ENCODE measurements around the gene CLEC17A.

CLEC17A gene

DNA sequence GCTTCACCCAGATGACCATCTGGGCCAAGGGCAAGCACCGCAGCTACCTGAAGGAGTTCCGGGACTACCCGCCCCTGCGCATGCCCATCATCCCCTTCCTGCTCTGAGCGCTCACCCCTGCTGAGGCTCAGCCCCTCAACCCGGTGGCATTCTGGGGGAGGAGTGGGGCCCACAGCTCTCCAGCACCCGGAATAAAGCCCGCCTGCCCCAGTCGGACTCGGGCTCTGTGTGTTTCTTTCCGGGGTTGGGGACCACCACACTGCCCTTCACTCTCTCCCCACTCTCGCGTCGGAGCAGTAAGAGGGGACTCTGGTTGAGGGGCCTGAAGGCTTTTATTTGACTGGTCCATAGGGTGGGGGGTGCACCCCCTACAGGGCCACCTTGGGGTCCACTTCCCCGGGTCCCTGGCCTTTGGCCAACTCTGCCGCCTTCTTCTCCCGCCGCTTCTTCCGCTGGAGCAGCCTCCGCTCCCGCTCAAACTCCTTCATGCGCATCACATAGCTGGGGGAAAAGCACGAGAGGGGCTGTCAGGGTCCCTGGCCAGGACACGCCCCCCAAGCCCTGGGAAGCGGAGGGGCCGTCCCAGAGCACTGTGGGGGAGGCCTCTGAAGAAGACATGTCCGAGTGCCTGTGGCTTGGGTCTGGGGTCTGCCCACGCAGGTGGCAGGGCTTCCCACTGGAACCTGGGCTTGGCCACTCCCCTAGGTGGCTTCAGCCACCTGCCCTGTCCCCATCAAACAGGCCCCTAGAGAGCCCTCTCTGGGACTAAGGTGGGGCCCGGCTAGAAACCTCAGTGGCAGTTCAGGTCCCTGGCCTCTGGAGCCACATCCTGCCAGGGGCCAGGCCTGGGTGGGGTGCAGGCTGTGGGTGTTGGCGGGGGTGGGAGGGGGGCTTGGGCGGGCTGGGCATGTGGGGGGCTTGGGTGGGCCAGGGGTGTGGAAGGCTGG is 16.8 kb upstream of the CLEC17A start:
- TF ChIP-seq CTCF (IDR thresholded peaks at IDR 0.05; ENCODE audit: low read depth, low read length): no peak
- H3K4me3 ChIP-seq (ENCODE audit: low read depth, low read length): no peak overlapping the region

GRCh38 chr19:14566712-14567077 is 16.2 kb upstream of the CLEC17A start:
- TF ChIP-seq CTCF (IDR thresholded peaks at IDR 0.05; ENCODE audit: low read depth, low read length): no peak
- no peak overlapping the region for H3K4me3 ChIP-seq (ENCODE audit: low read depth, low read length)

- no peak for TF ChIP-seq CTCF (IDR thresholded peaks at IDR 0.05; ENCODE audit: low read depth, low read length)
- no peak overlapping the region for H3K4me3 ChIP-seq (ENCODE audit: low read depth, low read length)
These were observed 15.8 kb upstream of the CLEC17A start for GRCh38 chr19:14567079-14567478.

DNA sequence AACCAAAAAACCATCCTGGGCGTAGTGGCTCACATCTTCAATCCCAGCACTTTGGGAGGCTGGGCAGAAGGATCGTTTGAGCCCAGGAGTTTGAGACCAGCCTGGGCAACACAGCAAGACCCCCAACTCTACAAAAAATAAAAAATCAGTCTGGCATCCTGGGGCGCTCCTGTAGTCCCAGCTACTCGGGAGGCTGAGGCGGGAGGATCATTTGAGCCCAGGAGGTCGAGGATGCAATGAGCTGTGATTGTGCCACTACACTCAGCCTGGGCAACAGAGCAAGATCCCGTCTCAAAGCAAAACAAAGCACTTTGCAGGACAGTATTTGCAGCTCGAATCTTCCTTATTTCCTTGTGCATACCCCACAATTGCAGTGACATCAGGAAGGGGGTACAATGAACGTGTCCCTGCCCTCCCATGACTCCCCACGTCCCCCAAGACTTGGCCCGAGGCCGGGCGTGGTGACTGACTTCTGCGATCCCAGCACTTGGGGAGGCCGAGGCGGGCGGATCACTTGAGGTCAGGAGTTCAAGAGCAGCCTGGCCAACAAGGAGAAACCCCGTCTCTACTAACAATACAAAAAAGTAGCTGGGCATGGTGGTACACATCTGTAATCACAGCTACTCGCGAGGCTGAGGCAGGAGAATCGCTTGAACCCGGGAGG is 11.9 kb upstream of the CLEC17A start:
- H3K4me3 ChIP-seq (ENCODE audit: low read depth, low read length): peak overlapping the region; percentile 82
- no peak for TF ChIP-seq CTCF (IDR thresholded peaks at IDR 0.05; ENCODE audit: low read depth, low read length)

DNA sequence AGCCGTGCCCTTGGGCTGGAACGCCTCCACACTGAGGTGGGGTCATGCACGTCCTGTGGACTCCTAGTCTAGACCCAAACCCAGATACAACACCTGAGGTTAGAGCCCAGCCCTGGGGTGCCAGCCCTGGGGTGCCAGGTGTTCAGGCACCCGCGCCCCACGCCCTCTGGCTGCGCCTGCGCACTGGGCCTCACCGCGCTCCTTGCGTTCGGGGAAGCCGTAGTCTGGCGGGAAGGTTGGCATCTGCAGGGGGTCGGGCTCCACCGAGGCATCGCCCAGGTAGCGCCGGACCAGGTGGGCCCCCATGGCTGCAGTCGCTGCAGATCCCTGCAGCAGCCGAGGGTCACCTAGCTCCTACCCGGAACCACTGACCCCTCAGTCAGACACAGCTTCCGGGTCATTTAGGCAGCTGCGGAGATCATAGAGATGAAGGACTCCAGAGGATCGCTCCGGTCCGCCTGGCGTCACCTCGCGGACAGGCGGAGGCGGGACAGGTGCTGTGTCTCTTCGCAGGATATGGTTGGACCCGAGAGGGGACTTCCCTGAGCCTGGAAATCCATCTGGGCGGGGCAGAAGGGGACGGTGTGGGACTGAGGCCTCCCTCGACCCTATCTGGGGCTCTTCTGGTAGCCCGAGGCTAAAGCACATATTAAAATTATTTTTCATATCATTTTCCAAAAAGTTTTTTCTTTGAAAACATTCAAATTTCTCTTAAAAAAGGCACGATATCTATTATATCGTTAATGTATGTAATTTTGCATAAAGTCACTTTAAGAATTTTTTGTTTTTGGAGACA is 11.0 kb upstream of the CLEC17A start, which contains the start of gene NDUFB7:
Gene NDUFB7 (minus strand): TSS at position 372 of the 796 bp plus-strand sequence. CDS start 66 bp downstream, at position 306.
- H3K4me3 ChIP-seq (ENCODE audit: low read depth, low read length): peak within 1 kb of the TSS; percentile 82
- TF ChIP-seq CTCF (IDR thresholded peaks at IDR 0.05; ENCODE audit: low read depth, low read length): peak; percentile 70

GRCh38 chr19:14575428-14575980 is 7.4 kb upstream of the CLEC17A start:
- no peak for TF ChIP-seq CTCF (IDR thresholded peaks at IDR 0.05; ENCODE audit: low read depth, low read length)
- H3K4me3 ChIP-seq (ENCODE audit: low read depth, low read length): no peak overlapping the region
